Measurements from ENCODE around the gene FRMPD1.

DNA sequence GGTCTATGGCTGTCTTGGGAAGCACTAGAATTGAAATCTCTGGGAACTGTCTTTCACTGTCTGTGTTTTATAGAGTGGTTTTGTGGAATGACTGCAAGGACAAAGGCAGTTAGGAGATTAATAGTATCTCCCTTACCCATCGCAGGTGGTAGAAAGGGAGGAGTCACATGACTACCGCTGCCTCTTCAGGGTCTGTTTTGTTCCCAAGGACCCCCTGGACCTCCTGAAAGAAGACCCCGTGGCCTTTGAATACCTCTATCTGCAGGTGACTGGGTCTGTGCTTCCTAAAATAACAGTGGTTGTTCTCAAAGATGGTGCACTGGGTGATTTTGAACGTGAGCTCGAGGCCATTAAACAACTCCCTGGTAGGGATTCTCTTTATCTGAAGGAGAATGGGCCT lies 80.1 kb downstream of the FRMPD1 start:
- TF ChIP-seq CTCF (IDR thresholded peaks at IDR 0.05) (no peak), POLR2A (IDR thresholded peaks at IDR 0.05) (no peak)
